Neural crest cell (in vitro differentiated cells): Measurements from ENCODE around the gene EEF1E1. TPM values are rescaled to one million over a fixed set of nuclear protein-coding genes. Genes with fewer than 3 reads are reported as not detected.

Source experiments
- DNase-seq: peaks from one replicate; pipeline ENCODE4 v3.0.0; 2021; ENCODE audit warnings: low read depth, mixed read lengths, low spot score
- H3K27ac Mint-ChIP-seq: one replicate; pipeline ENCODE4 v1.8.0; 2021; ENCODE audit warnings: mild to moderate bottlenecking, mixed read lengths; ENCODE audit not compliant: unreplicated experiment
- H3K27me3 Mint-ChIP-seq: 2 replicates; pipeline ENCODE4 v1.8.0; 2021; ENCODE audit warnings: low read depth, mild to moderate bottlenecking, mixed read lengths
- H3K36me3 Mint-ChIP-seq: 2 replicates; pipeline ENCODE4 v1.8.0; 2021; ENCODE audit warnings: low read depth, mild to moderate bottlenecking, mixed read lengths
- H3K4me1 Mint-ChIP-seq: 2 replicates; pipeline ENCODE4 v1.8.0; 2021; ENCODE audit warnings: mixed read lengths
- H3K4me3 Mint-ChIP-seq: one replicate; pipeline ENCODE4 v1.8.0; 2021; ENCODE audit warnings: mild to moderate bottlenecking, mixed read lengths
- H3K9me3 Mint-ChIP-seq: 2 replicates; pipeline ENCODE4 v1.8.0; 2021; ENCODE audit warnings: mixed read lengths
- CTCF ChIP-seq: fragments of 200-600 bp; sonication (generic); conservative IDR thresholded peaks from 2 replicates; pipeline ENCODE4 v1.5.0; 2021; ENCODE audit warnings: antibody characterized with exemption, mild to moderate bottlenecking
- total RNA-seq: library from RNA; stranded (reverse); gene quantifications from 2 replicates; pipeline ENCODE4 v1.2.1, GENCODE V29; 2021

EEF1E1 gene
- total RNA-seq, 1 donor from 2014 or later: 49.9 TPM

GRCh38 chr6:8082954-8083858, 19.1 kb downstream of the EEF1E1 start:
- DNase-seq: no peak
- H3K27me3 Mint-ChIP-seq: no peaks in the 10 kb centered on the region
- H3K9me3 Mint-ChIP-seq: no peaks in the 10 kb centered on the region
- no peak for TF ChIP-seq CTCF
- peaks cover 26% of the 10 kb centered on the region for H3K36me3 Mint-ChIP-seq
- no peak overlapping the region for H3K27ac Mint-ChIP-seq
- H3K4me3 Mint-ChIP-seq: no peak overlapping the region
- no peaks in the 10 kb centered on the region for H3K4me1 Mint-ChIP-seq

DNA sequence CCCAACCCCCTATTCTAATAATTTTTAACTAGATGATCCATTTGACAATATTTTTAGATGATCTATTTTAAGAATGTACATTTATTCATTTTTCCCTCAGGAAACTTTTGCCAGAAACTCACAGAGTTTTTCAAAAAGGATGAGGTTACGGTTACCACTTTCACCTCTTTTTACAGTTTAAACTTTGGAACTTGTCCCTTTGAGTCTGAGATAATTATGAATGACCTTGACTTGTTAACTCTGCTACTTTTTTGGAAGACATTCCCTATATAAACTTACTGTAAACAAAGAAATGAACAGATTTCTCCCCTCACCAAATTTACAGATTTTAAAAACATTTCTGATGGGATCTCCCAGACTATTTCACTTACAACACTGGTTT, 19.8 kb downstream of the EEF1E1 start:
- no peak for TF ChIP-seq CTCF
- H3K27me3 Mint-ChIP-seq: no peaks in the 10 kb centered on the region
- no peaks in the 10 kb centered on the region for H3K9me3 Mint-ChIP-seq
- H3K36me3 Mint-ChIP-seq: peaks cover 24% of the 10 kb centered on the region
- DNase-seq: no peak
- H3K27ac Mint-ChIP-seq: no peak overlapping the region
- H3K4me1 Mint-ChIP-seq: no peaks in the 10 kb centered on the region
- no peak overlapping the region for H3K4me3 Mint-ChIP-seq

GRCh38 chr6:8080362-8081151, 21.8 kb downstream of the EEF1E1 start:
- H3K27ac Mint-ChIP-seq: no peak overlapping the region
- H3K9me3 Mint-ChIP-seq: no peaks in the 10 kb centered on the region
- no peak overlapping the region for H3K4me3 Mint-ChIP-seq
- TF ChIP-seq CTCF: no peak
- H3K36me3 Mint-ChIP-seq: peaks cover 25% of the 10 kb centered on the region
- no peaks in the 10 kb centered on the region for H3K27me3 Mint-ChIP-seq
- DNase-seq: no peak
- H3K4me1 Mint-ChIP-seq: no peaks in the 10 kb centered on the region

DNA sequence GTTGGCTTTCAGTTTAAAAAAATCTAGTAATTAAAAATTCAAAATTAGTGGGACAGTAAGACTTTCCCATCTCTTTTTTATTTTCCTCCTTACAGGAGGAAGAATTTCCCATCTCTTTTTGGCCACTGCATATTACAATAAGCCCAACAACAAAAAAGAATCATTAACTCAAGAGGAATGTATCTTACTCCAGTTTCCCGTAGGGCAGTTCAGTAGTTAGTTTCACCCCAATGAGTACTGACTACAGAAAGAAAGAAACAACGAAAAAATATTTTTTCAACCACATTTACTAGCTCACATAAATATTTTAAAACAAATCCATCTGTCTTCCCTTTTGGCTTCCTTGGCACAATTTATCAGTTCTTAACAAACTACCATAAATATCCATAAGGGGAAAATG, 23.2 kb downstream of the EEF1E1 start:
- Mint-ChIP-seq H3K4me3 (no peak overlapping the region), H3K27ac (no peak overlapping the region)

GRCh38 chr6:8077991-8078390, 24.4 kb downstream of the EEF1E1 start:
- H3K27me3 Mint-ChIP-seq: no peaks in the 10 kb centered on the region
- H3K27ac Mint-ChIP-seq: no peak overlapping the region
- no peak overlapping the region for H3K4me3 Mint-ChIP-seq
- H3K9me3 Mint-ChIP-seq: no peaks in the 10 kb centered on the region
- no peak for DNase-seq
- peaks cover 27% of the 10 kb centered on the region for H3K36me3 Mint-ChIP-seq
- no peaks in the 10 kb centered on the region for H3K4me1 Mint-ChIP-seq
- no peak for TF ChIP-seq CTCF

More for the DNA sequence above, 23.2 kb downstream of the EEF1E1 start:
- Mint-ChIP-seq H3K36me3 (peaks cover 27% of the 10 kb centered on the region), H3K9me3 (no peaks in the 10 kb centered on the region), H3K27me3 (no peaks in the 10 kb centered on the region), H3K4me1 (no peaks in the 10 kb centered on the region)
- DNase-seq: no peak
- no peak for TF ChIP-seq CTCF
